Ovary (tissue), 9 donors: ENCODE measurements around the gene CYP46A1. TPM values are rescaled to one million over a fixed set of nuclear protein-coding genes. Genes with fewer than 3 reads are reported as not detected.

ENCODE experiments used
- DNase-seq, 5 donors: peaks; one replicate each; pipeline ENCODE4 v3.0.0-alpha.2; 2019 to 2020
- H3K27ac ChIP-seq, 2 donors: fragments of 200-600 bp; one replicate each; pipeline versions ENCODE4 v1.5.1 to v1.8.0; 2019 to 2022
- H3K27me3 ChIP-seq: fragments of 200-600 bp; one replicate; pipeline ENCODE4 v1.8.0; 2022
- H3K36me3 ChIP-seq: fragments of 200-600 bp; sonication (generic); one replicate; pipeline ENCODE4 v1.5.1; 2019
- H3K4me1 ChIP-seq: one replicate; pipeline ENCODE4 v1.8.1; 2013; ENCODE audit warnings: mild to moderate bottlenecking, moderate library complexity; ENCODE audit not compliant: insufficient read depth
- H3K4me3 ChIP-seq: fragments of 200-600 bp; sonication (generic); one replicate; pipeline ENCODE4 v1.5.1; 2017
- H3K9me3 ChIP-seq, 2 donors: fragments of 200-600 bp in 1 of 2; sonication (generic) in 1 of 2; one replicate each; pipeline versions ENCODE4 v1.5.1 to v1.8.1; 2013 to 2019; ENCODE audit warnings: mild to moderate bottlenecking in 1 of 2, moderate library complexity in 1 of 2
- CTCF ChIP-seq, 3 donors: fragments of 450-650 bp in 2 of 3; fragments of 200-600 bp in 1 of 3; IDR thresholded peaks; one replicate each; pipeline versions ENCODE4 v1.5.1 to v1.8.0; 2016 to 2022; ENCODE audit warnings: antibody characterized with exemption in 3 of 3, mild to moderate bottlenecking in 1 of 3
- EP300 ChIP-seq: sonication (generic); formaldehyde crosslinking; IDR thresholded peaks from one replicate; pipeline ENCODE4 v1.6.1; 2017; ENCODE audit warnings: antibody characterized with exemption
- POLR2A ChIP-seq: fragments of 450-650 bp; IDR thresholded peaks from one replicate; pipeline ENCODE4 v1.6.1; 2017; ENCODE audit warnings: antibody characterized with exemption, mild to moderate bottlenecking, moderate library complexity
- WGBS, 3 donors: extraction: QIAGEN DNeasy Blood & Tissue Kit in 1 of 3; methylation state at CpG; one replicate each; pipeline versions ENCODE4 v1.1.5 to v1.1.7; 2013 to 2017; 5-methylcytosine and 5-hydroxymethylcytosine counted together
- intact Hi-C, 4 donors: fragments of 100-400 bp; cut with DNase I; formaldehyde crosslinking; loops; one replicate each; pipeline versions ENCODE4 v1.11.0 to v1.15.1; 2022 to 2023
- polyA plus RNA-seq, 2 donors: library from polyadenylated mRNA; stranded (reverse); fragments of 200-250 nt in 1 of 2; fragments of 350-450 nt in 1 of 2; fragmentation: Illumina TruSeq in 1 of 2; extraction: RNeasy Lipid Tissue Mini Kit (QIAGEN cat#74804) in 1 of 2; gene quantifications; one replicate each; pipeline ENCODE4 v1.2.3, GENCODE V29; 2013 to 2014
- total RNA-seq, 7 donors: library from RNA; depleted of rRNA in 2 of 7; stranded (reverse); fragments of >200 nt in 2 of 7; fragmentation: NEBNext Ultra II Directional in 3 of 7; extraction: Animal tissue kit (Norgen Biotek cat#: 25700) in 3 of 7; gene quantifications; one replicate each; pipeline versions ENCODE4 v1.1.0 to v1.2.4, GENCODE V29; 2016 to 2023
- donor health status: DM: no; HTN: no; CAD: no; lungs with moderate emphysema.
- donor health status: DM: no; HTN: no; CAD: no.
- donor health status: Bipolar disorder and iron deficiency.
- donor health status: DM: yes; HTN: yes; CAD: no.
- donor health status: DM: no; HTN: no; CAD: no.
- donor health status: DM: yes; HTN: yes; CAD: no.

Gene CYP46A1
- total and polyA plus RNA-seq, 9 donors = 0.48 to 4.9 (median 1.7) TPM

GRCh38 chr14:99663386-99664057 is 20.6 kb upstream of the CYP46A1 start:
- Histone ChIP-seq H3K4me1 (no peaks in the 10 kb centered on the region), H3K4me3 (no peak overlapping the region), H3K36me3 (no peaks in the 10 kb centered on the region), H3K27me3 (no peaks in the 10 kb centered on the region), H3K27ac (no peak overlapping the region), H3K9me3 (no peaks in the 10 kb centered on the region)
- TF ChIP-seq POLR2A (no peak), EP300 (no peak)
- 80 to 84% (median 81%) methylated on average over 12 of the region's 12 CpGs for WGBS, 3 donors
- intact Hi-C loops = no loop called here
- no peak for DNase-seq

- no peak overlapping the region for H3K4me3 ChIP-seq
- H3K9me3 ChIP-seq = no peaks in the 10 kb centered on the region
- no peaks in the 10 kb centered on the region for H3K36me3 ChIP-seq
- no peak for TF ChIP-seq EP300
- TF ChIP-seq CTCF (IDR thresholded peaks at IDR 0.05) = no peak
- no peak for TF ChIP-seq POLR2A
- 44 to 60% (median 54%) methylated on average over 8 of the region's 8 CpGs for WGBS, 3 donors
- intact Hi-C loops = no loop called here
- no peaks in the 10 kb centered on the region for H3K27me3 ChIP-seq
- no peak for DNase-seq
- no peak overlapping the region for H3K27ac ChIP-seq
- H3K4me1 ChIP-seq = no peaks in the 10 kb centered on the region
Measured at GRCh38 chr14:99664058-99664936, 19.8 kb upstream of the CYP46A1 start.

GRCh38 chr14:99664937-99665273 is 19.2 kb upstream of the CYP46A1 start:
- Histone ChIP-seq H3K27ac (no peak overlapping the region), H3K4me3 (no peak overlapping the region), H3K9me3 (no peaks in the 10 kb centered on the region), H3K36me3 (no peaks in the 10 kb centered on the region), H3K4me1 (no peaks in the 10 kb centered on the region), H3K27me3 (no peaks in the 10 kb centered on the region)
- intact Hi-C loops = no loop called here
- no peak for DNase-seq
- TF ChIP-seq CTCF (IDR thresholded peaks at IDR 0.05) (no peak), EP300 (no peak), POLR2A (no peak)
- 81 to 83% (median 82%) methylated on average over 12 of the region's 12 CpGs for WGBS, 3 donors

- H3K27me3 ChIP-seq = no peaks in the 10 kb centered on the region
- H3K4me1 ChIP-seq = no peaks in the 10 kb centered on the region
- DNase-seq = no peak
- H3K9me3 ChIP-seq = no peaks in the 10 kb centered on the region
- no peak overlapping the region for H3K27ac ChIP-seq
- TF ChIP-seq CTCF (IDR thresholded peaks at IDR 0.05) (no peak), POLR2A (no peak), EP300 (no peak)
- intact Hi-C loops = no loop called here
- 59 to 67% (median 65%) methylated on average over 6 of the region's 6 CpGs for WGBS, 3 donors
- no peaks in the 10 kb centered on the region for H3K36me3 ChIP-seq
- H3K4me3 ChIP-seq = no peak overlapping the region
Measured at GRCh38 chr14:99666533-99666932, 17.6 kb upstream of the CYP46A1 start.

GRCh38 chr14:99667045-99667444 is 17.1 kb upstream of the CYP46A1 start:
- WGBS, 3 donors = 53 to 66% (median 63%) methylated on average over 2 of the region's 2 CpGs
- Histone ChIP-seq H3K36me3 (no peaks in the 10 kb centered on the region), H3K27me3 (no peaks in the 10 kb centered on the region), H3K27ac (no peak overlapping the region), H3K4me1 (no peaks in the 10 kb centered on the region), H3K4me3 (no peak overlapping the region), H3K9me3 (no peaks in the 10 kb centered on the region)
- TF ChIP-seq CTCF (IDR thresholded peaks at IDR 0.05) (no peak), POLR2A (no peak), EP300 (no peak)
- intact Hi-C loops = no loop called here
- no peak for DNase-seq
